Lower leg skin (tissue), 3 donors: Measurements from ENCODE around the gene GIT1.

Experiments
- POLR2A ChIP-seq, 2 donors: fragments of 450-650 bp; IDR thresholded peaks; one replicate each; pipeline ENCODE4 v1.6.1; 2016 to 2017; ENCODE audit warnings: antibody characterized with exemption in 2 of 2, mild to moderate bottlenecking in 1 of 2, moderate library complexity in 1 of 2
- TF ChIP-seq, protein P1 (sequence below), 3 donors: fragments of 450-650 bp; IDR thresholded peaks; one replicate each; pipeline ENCODE4 v1.5.1; 2016; ENCODE audit warnings: antibody characterized with exemption in 3 of 3, mild to moderate bottlenecking in 3 of 3, moderate library complexity in 2 of 3

DNA sequence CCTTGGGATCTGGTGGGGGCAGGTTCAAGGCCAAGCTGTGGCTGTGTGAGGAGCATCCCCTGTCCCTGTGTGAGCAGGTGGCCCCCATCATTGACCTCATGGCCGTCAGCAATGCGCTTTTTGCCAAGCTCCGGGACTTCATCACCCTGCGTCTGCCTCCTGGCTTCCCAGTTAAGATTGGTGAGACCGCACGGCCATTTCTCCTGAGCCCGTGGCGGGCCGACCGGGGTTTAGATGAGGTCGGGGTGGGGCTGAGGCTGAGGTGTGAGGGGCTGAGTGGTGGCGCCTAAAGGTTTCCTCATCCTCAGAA is 22.6 kb upstream of the GIT1 start:
- TF ChIP-seq, protein P1, sequence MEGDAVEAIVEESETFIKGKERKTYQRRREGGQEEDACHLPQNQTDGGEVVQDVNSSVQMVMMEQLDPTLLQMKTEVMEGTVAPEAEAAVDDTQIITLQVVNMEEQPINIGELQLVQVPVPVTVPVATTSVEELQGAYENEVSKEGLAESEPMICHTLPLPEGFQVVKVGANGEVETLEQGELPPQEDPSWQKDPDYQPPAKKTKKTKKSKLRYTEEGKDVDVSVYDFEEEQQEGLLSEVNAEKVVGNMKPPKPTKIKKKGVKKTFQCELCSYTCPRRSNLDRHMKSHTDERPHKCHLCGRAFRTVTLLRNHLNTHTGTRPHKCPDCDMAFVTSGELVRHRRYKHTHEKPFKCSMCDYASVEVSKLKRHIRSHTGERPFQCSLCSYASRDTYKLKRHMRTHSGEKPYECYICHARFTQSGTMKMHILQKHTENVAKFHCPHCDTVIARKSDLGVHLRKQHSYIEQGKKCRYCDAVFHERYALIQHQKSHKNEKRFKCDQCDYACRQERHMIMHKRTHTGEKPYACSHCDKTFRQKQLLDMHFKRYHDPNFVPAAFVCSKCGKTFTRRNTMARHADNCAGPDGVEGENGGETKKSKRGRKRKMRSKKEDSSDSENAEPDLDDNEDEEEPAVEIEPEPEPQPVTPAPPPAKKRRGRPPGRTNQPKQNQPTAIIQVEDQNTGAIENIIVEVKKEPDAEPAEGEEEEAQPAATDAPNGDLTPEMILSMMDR (IDR thresholded peaks at IDR 0.05) = no peak
- TF ChIP-seq POLR2A (IDR thresholded peaks at IDR 0.05) = no peak
